ENCODE measurements around the gene SRD5A1. TPM values are rescaled to one million over a fixed set of nuclear protein-coding genes. Genes with fewer than 3 reads are reported as not detected.

Gene SRD5A1
- total RNA-seq, 1 donor from 2014 or later = 2.3 TPM

GRCh38 chr5:6674886-6675285, 41.6 kb downstream of the SRD5A1 start:
- no peak for ATAC-seq
- intact Hi-C loops (cut with micrococcal nuclease) = no loop called here
- no peak for DNase-seq

GRCh38 chr5:6675784-6676491, 42.7 kb downstream of the SRD5A1 start:
- DNase-seq = no peak
- intact Hi-C loops (cut with micrococcal nuclease) = no loop called here
- ATAC-seq = no peak

GRCh38 chr5:6676702-6677101, 43.5 kb downstream of the SRD5A1 start:
- no peak for DNase-seq
- intact Hi-C loops (cut with micrococcal nuclease) = no loop called here
- ATAC-seq = no peak

- intact Hi-C loops (cut with micrococcal nuclease) = no loop called here
- DNase-seq = no peak
Measured at GRCh38 chr5:6678385-6678784, 45.1 kb downstream of the SRD5A1 start.

GRCh38 chr5:6680922-6681321, 47.7 kb downstream of the SRD5A1 start:
- intact Hi-C loops (cut with micrococcal nuclease) = no loop called here
- ATAC-seq = no peak
- no peak for DNase-seq

More at GRCh38 chr5:6678385-6678784, 45.1 kb downstream of the SRD5A1 start:
- ATAC-seq = no peak

GRCh38 chr5:6681682-6682081, 48.4 kb downstream of the SRD5A1 start:
- ATAC-seq (no peak), DNase-seq (no peak)
- intact Hi-C loops (cut with micrococcal nuclease) = no loop called here

- no peak for ATAC-seq
- no peak for DNase-seq
- intact Hi-C loops (cut with micrococcal nuclease) = no loop called here
Measured at GRCh38 chr5:6682239-6682638, 49.0 kb downstream of the SRD5A1 start.

- DNase-seq (no peak), ATAC-seq (no peak)
- intact Hi-C loops (cut with micrococcal nuclease) = no loop called here
Measured at GRCh38 chr5:6683241-6683640, 50.0 kb downstream of the SRD5A1 start.

GRCh38 chr5:6684075-6684474, 50.8 kb downstream of the SRD5A1 start:
- intact Hi-C loops (cut with micrococcal nuclease) = no loop called here
- no peak for ATAC-seq

GRCh38 chr5:6686501-6686900, 53.3 kb downstream of the SRD5A1 start:
- intact Hi-C loops (cut with micrococcal nuclease) = no loop called here
- DNase-seq (no peak), ATAC-seq (no peak)

More at GRCh38 chr5:6684075-6684474, 50.8 kb downstream of the SRD5A1 start:
- no peak for DNase-seq

GRCh38 chr5:6686915-6687409, 53.7 kb downstream of the SRD5A1 start:
- intact Hi-C loops (cut with micrococcal nuclease) = no loop called here
- ATAC-seq (peak; percentile 79), DNase-seq (peak; percentile 42)

- intact Hi-C loops (cut with micrococcal nuclease) = no loop called here
- ATAC-seq = no peak
- no peak for DNase-seq
Measured at GRCh38 chr5:6687505-6687904, 54.3 kb downstream of the SRD5A1 start.

- no peak for DNase-seq
- ATAC-seq = no peak
- intact Hi-C loops (cut with micrococcal nuclease) = no loop called here
Measured at GRCh38 chr5:6692906-6693305, 59.7 kb downstream of the SRD5A1 start.

- DNase-seq = no peak
- no peak for ATAC-seq
- intact Hi-C loops (cut with micrococcal nuclease) = no loop called here
Measured at GRCh38 chr5:6698696-6699095, 65.5 kb downstream of the SRD5A1 start.

GRCh38 chr5:6699357-6699756, 66.1 kb downstream of the SRD5A1 start:
- ATAC-seq (no peak), DNase-seq (no peak)
- intact Hi-C loops (cut with micrococcal nuclease) = no loop called here

GRCh38 chr5:6700074-6700684, 66.9 kb downstream of the SRD5A1 start:
- intact Hi-C loops (cut with micrococcal nuclease) = loop anchor here (10.0 kb wide), 1 partner anchor 65 kb away; the partner anchor contains the start of genes NSUN2 and SRD5A1
- no peak for DNase-seq
- no peak for ATAC-seq

- ATAC-seq (no peak), DNase-seq (no peak)
- intact Hi-C loops (cut with micrococcal nuclease) = loop anchor here (10.0 kb wide), 1 partner anchor 66 kb away; the partner anchor contains the start of genes NSUN2 and SRD5A1
Measured at GRCh38 chr5:6700685-6701355, 67.6 kb downstream of the SRD5A1 start.

- intact Hi-C loops (cut with micrococcal nuclease) = loop anchor here (10.0 kb wide), 1 partner anchor 67 kb away; the partner anchor contains the start of genes NSUN2 and SRD5A1
- ATAC-seq (no peak), DNase-seq (no peak)
Measured at GRCh38 chr5:6701491-6701890, 68.3 kb downstream of the SRD5A1 start.

- no peak for DNase-seq
- ATAC-seq = no peak
- intact Hi-C loops (cut with micrococcal nuclease) = loop anchor here (10.0 kb wide), 1 partner anchor 68 kb away; the partner anchor contains the start of genes NSUN2 and SRD5A1
Measured at GRCh38 chr5:6702633-6703032, 69.4 kb downstream of the SRD5A1 start.

- intact Hi-C loops (cut with micrococcal nuclease) = loop anchor here (10.0 kb wide), 1 partner anchor 69 kb away; the partner anchor contains the start of genes NSUN2 and SRD5A1
Measured at GRCh38 chr5:6703806-6704205, 70.6 kb downstream of the SRD5A1 start.

More at GRCh38 chr5:6703806-6704205, 70.6 kb downstream of the SRD5A1 start:
- no peak for ATAC-seq
- no peak for DNase-seq
